Stimulated activated naive B cell treated with anti-CD40 and anti-IgM and Interleukin-4, amounts not matched to agents 10 μg/mL and 1 μg/mL and 100 μg/mL, for 72 hours (primary cell): ENCODE data around the gene FZR1.
"Not testable (repeated sequence)": the region's sequence is repeated elsewhere in the genome, so short reads cannot be mapped to it uniquely, and the experiment has no call there.

Experiments used
- ATAC-seq, 2 donors: fragments of 150-1000 bp; cut with Tn5 transposase; replicated peaks; 2 replicates each; pipeline ENCODE4 v1.10.0; 2021; ENCODE audit warnings: moderate library complexity in 1 of 2
- DNase-seq: peaks from one replicate; pipeline ENCODE4 v3.0.0; 2021
- H3K27ac Mint-ChIP-seq: one replicate; pipeline ENCODE4 v1.8.0; 2022; ENCODE audit warnings: mild to moderate bottlenecking, mixed read lengths
- H3K27me3 Mint-ChIP-seq, 2 donors: one replicate each; pipeline ENCODE4 v1.8.0; 2022; ENCODE audit warnings: mixed read lengths in 2 of 2
- H3K36me3 Mint-ChIP-seq, 2 donors: one replicate each; pipeline ENCODE4 v1.8.0; 2022; ENCODE audit warnings: mixed read lengths in 2 of 2, mild to moderate bottlenecking in 1 of 2
- H3K4me1 Mint-ChIP-seq, 2 donors: one replicate each; pipeline ENCODE4 v1.8.0; 2022; ENCODE audit warnings: mixed read lengths in 2 of 2, mild to moderate bottlenecking in 1 of 2
- H3K4me3 Mint-ChIP-seq, 2 donors: one replicate each; pipeline ENCODE4 v1.8.0; 2022; ENCODE audit warnings: mild to moderate bottlenecking in 2 of 2, mixed read lengths in 2 of 2, moderate library complexity in 1 of 2
- H3K9me3 Mint-ChIP-seq, 2 donors: one replicate each; pipeline ENCODE4 v1.8.0; 2022; ENCODE audit warnings: mixed read lengths in 2 of 2, mild to moderate bottlenecking in 1 of 2

FZR1 gene

DNA sequence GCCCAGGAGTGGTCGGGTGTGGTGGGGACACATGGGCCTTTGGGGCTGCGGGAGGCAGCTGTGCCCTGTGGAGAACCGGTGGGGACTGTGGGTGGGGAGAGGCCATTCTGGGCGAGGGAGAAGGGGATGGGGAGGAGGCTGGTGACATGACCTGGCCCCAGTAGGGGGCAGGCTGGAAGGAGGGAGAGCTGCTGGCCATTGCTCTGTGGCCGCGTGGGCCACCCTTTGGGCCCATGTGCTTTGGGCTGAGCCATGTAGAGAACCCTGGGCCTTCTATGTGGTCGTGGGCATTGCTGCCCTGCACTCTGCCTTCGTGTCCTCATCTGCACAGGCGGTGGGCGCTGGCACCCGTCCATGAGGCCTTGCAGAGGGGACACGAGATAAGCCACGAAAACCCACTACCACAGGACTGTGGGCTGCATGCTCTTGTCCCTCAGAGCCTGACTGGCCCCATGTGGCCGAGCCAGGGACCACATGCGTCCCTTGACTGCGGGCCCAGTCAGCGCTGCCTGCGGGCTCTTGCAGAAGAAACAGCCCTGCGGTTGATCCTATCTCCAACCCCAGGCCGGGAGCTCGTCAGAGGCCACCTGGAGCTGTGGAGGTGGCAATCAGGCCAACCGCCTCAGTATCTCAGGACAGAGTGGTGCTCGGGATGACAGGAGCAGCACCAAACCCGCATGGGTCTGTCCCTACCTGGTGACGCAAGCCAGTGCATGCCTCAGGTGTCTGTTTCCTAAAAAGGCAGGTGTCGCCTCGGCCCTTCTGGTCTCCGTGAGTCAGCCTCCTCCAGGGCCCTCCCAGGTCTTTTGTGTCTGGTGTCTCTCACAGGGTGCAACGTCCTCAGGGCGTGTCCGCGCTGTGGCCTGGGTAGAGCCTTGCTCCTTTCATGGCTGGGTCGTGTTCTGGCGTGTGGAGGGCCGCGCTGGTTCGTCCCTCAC lies 14.3 kb downstream of the FZR1 start:
- Mint-ChIP-seq H3K4me1 (peaks cover 29 to 38% of the 10 kb centered on the region in 2 donors), H3K27ac (peak overlapping the region; percentile 83), H3K4me3 (no peak overlapping the region), H3K27me3 (no peaks in the 10 kb centered on the region), H3K9me3 (peaks cover 0 to 2% of the 10 kb centered on the region in 2 donors), H3K36me3 (peaks cover 32 to 35% of the 10 kb centered on the region in 2 donors)
- no peak for ATAC-seq
- DNase-seq = no peak

DNA sequence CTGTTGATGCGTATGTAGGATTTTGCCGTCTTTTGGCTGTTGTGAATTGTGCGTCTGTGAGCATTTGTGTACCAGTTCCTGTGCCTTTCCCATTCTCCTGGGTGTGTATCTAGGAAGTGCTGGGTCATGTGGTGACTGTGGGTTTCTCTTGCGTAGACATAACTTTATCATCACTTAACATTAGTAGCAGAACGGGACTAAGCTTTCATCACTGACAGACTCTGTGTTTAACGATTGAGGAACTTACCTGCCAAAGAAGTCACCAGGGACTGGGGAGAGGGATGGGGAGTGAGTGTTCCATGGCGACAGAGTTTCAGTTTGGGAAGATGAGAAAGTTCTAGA lies 15.0 kb downstream of the FZR1 start:
- Mint-ChIP-seq H3K4me1 (peaks cover 26 to 32% of the 10 kb centered on the region in 2 donors), H3K9me3 (peaks cover 0 to 2% of the 10 kb centered on the region in 2 donors), H3K27me3 (no peaks in the 10 kb centered on the region), H3K27ac (no peak overlapping the region), H3K4me3 (no peak overlapping the region), H3K36me3 (peaks cover 34 to 35% of the 10 kb centered on the region in 2 donors)
- DNase-seq (no peak), ATAC-seq (no peak)

GRCh38 chr19:3522421-3523360 lies 16.6 kb downstream of the FZR1 start:
- H3K9me3 Mint-ChIP-seq = no peaks in the 10 kb centered on the region
- no peaks in the 10 kb centered on the region for H3K27me3 Mint-ChIP-seq
- ATAC-seq (no peak), DNase-seq (no peak)
- peaks cover 35 to 36% of the 10 kb centered on the region in 2 donors for H3K36me3 Mint-ChIP-seq
- H3K4me3 Mint-ChIP-seq = no peak overlapping the region
- peaks cover 17 to 19% of the 10 kb centered on the region in 2 donors for H3K4me1 Mint-ChIP-seq
- no peak overlapping the region for H3K27ac Mint-ChIP-seq

GRCh38 chr19:3523361-3524077 lies 17.4 kb downstream of the FZR1 start:
- peaks cover 16 to 19% of the 10 kb centered on the region in 2 donors for H3K4me1 Mint-ChIP-seq
- no peak overlapping the region for H3K4me3 Mint-ChIP-seq
- ATAC-seq = no peak
- H3K9me3 Mint-ChIP-seq = no peaks in the 10 kb centered on the region
- H3K27ac Mint-ChIP-seq = no peak overlapping the region
- DNase-seq = no peak
- no peaks in the 10 kb centered on the region for H3K27me3 Mint-ChIP-seq
- H3K36me3 Mint-ChIP-seq = peaks cover 35 to 36% of the 10 kb centered on the region in 2 donors

- Mint-ChIP-seq H3K27me3 (no peaks in the 10 kb centered on the region), H3K9me3 (no peaks in the 10 kb centered on the region), H3K4me3 (no peak overlapping the region), H3K27ac (no peak overlapping the region), H3K36me3 (peaks cover 35 to 36% of the 10 kb centered on the region in 2 donors), H3K4me1 (peaks cover 12 to 19% of the 10 kb centered on the region in 2 donors)
- no peak for ATAC-seq
- DNase-seq = no peak
Observed at GRCh38 chr19:3524078-3524842, 18.1 kb downstream of the FZR1 start.

- Mint-ChIP-seq H3K4me1 (peaks cover 7 to 13% of the 10 kb centered on the region in 2 donors), H3K36me3 (peaks cover 31 to 32% of the 10 kb centered on the region in 2 donors), H3K27me3 (no peaks in the 10 kb centered on the region), H3K27ac (no peak overlapping the region), H3K4me3 (no peak overlapping the region), H3K9me3 (no peaks in the 10 kb centered on the region)
- DNase-seq = no peak
- no peak for ATAC-seq
Observed at GRCh38 chr19:3524904-3525451, 18.9 kb downstream of the FZR1 start.

- H3K27ac Mint-ChIP-seq = no peak overlapping the region
- no peaks in the 10 kb centered on the region for H3K9me3 Mint-ChIP-seq
- ATAC-seq (no peak), DNase-seq (no peak)
- H3K4me3 Mint-ChIP-seq = no peak overlapping the region
- H3K4me1 Mint-ChIP-seq = peaks cover 0 to 5% of the 10 kb centered on the region in 2 donors
- no peaks in the 10 kb centered on the region for H3K27me3 Mint-ChIP-seq
- H3K36me3 Mint-ChIP-seq = peaks cover 31 to 32% of the 10 kb centered on the region in 2 donors
Observed at GRCh38 chr19:3526507-3527237, 20.6 kb downstream of the FZR1 start.

DNA sequence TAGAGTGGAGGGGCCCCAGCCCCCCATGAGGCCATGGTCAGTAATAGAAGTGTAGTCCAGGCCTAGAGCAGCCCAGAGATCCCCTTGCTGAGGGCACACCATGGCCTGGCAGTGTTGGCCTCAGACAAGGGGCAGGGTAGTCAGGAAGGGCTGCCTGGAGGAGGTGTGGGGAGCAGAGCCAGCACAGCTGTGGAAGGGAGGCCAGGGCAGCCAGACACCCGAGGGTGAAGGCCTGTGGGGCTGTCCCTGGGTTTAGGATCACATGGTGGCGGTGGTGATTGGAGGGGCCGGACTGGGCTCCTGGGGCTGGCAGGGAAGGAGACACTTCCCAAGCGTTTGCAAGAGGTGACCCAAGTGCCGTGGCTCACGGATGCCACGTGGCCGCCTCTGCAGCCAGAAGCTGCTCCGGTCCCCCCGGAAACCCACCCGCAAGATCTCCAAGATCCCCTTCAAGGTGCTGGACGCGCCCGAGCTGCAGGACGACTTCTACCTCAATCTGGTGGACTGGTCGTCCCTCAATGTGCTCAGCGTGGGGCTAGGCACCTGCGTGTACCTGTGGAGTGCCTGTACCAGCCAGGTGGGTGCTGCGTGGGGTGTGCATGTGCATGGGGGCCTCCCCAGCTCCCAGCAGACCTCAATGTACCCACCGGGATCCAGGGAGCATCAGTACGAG lies 21.3 kb downstream of the FZR1 start:
- H3K27ac Mint-ChIP-seq = no peak overlapping the region
- H3K4me1 Mint-ChIP-seq = no peaks in the 10 kb centered on the region
- H3K9me3 Mint-ChIP-seq = no peaks in the 10 kb centered on the region
- H3K27me3 Mint-ChIP-seq = no peaks in the 10 kb centered on the region
- no peak for DNase-seq
- peaks cover 27 to 31% of the 10 kb centered on the region in 2 donors for H3K36me3 Mint-ChIP-seq
- no peak overlapping the region for H3K4me3 Mint-ChIP-seq
- no peak for ATAC-seq

GRCh38 chr19:3528080-3528479 lies 22.0 kb downstream of the FZR1 start:
- no peaks in the 10 kb centered on the region for H3K9me3 Mint-ChIP-seq
- no peaks in the 10 kb centered on the region for H3K27me3 Mint-ChIP-seq
- no peak overlapping the region for H3K4me3 Mint-ChIP-seq
- DNase-seq (no peak), ATAC-seq (no peak)
- H3K36me3 Mint-ChIP-seq = peaks cover 31 to 34% of the 10 kb centered on the region in 2 donors
- no peak overlapping the region for H3K27ac Mint-ChIP-seq
- H3K4me1 Mint-ChIP-seq = no peaks in the 10 kb centered on the region

- Mint-ChIP-seq H3K27me3 (no peaks in the 10 kb centered on the region), H3K27ac (no peak overlapping the region), H3K4me3 (no peak overlapping the region), H3K4me1 (no peaks in the 10 kb centered on the region), H3K36me3 (peaks cover 32 to 34% of the 10 kb centered on the region in 2 donors), H3K9me3 (no peaks in the 10 kb centered on the region)
- no peak for DNase-seq
- ATAC-seq = no peak
Observed at GRCh38 chr19:3528539-3529211, 22.6 kb downstream of the FZR1 start.

- not testable (repeated sequence) for H3K27ac Mint-ChIP-seq, ATAC-seq, H3K4me3 Mint-ChIP-seq, H3K4me1 Mint-ChIP-seq, H3K27me3 Mint-ChIP-seq, H3K9me3 Mint-ChIP-seq, DNase-seq
- H3K36me3 Mint-ChIP-seq = peaks cover 27 to 31% of the 10 kb centered on the region in 2 donors
Observed at GRCh38 chr19:3529299-3529698, 23.2 kb downstream of the FZR1 start.

GRCh38 chr19:3530389-3530788 lies 24.3 kb downstream of the FZR1 start:
- no peaks in the 10 kb centered on the region for H3K9me3 Mint-ChIP-seq
- H3K4me1 Mint-ChIP-seq = no peaks in the 10 kb centered on the region
- DNase-seq (no peak), ATAC-seq (no peak)
- H3K36me3 Mint-ChIP-seq = peaks cover 32 to 36% of the 10 kb centered on the region in 2 donors
- H3K27ac Mint-ChIP-seq = no peak overlapping the region
- no peaks in the 10 kb centered on the region for H3K27me3 Mint-ChIP-seq
- no peak overlapping the region for H3K4me3 Mint-ChIP-seq
